ENCODE results near the gene EFTUD2.

DNA sequence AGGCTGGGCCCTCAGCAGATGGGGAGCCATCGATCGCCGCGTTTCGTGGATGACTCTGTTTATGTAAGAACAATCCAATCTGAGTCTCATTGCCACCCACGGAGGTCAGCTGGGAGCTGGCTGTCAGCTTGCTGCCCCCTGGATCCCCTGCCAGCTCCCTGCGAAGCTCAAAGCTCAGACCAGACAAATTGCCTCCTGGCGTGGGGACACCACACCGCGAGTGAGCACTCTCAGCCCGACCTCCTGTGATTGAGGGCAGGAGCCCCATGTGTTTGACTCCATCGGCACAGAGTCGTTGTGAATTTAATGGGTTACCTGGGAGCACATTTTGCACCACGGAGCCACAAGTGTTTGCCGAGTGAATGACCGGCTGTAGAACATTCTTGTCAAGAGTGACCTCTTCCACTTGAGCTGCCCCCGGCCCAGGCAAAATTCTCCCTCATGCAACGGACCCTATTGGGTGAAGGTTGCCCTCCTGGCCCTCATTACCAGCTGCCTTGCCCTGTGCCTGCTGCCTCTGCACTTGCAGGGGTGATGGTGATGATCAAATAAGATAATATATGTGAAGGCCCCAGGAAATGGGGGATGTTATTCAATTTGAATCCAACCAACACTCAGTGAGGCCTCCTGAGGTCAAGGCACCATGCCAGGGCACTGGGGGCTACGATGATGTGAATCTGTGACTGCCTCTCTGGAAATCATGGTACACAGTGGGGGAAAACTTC is 23.7 kb upstream of the EFTUD2 start:
- TF ChIP-seq, protein P1, sequence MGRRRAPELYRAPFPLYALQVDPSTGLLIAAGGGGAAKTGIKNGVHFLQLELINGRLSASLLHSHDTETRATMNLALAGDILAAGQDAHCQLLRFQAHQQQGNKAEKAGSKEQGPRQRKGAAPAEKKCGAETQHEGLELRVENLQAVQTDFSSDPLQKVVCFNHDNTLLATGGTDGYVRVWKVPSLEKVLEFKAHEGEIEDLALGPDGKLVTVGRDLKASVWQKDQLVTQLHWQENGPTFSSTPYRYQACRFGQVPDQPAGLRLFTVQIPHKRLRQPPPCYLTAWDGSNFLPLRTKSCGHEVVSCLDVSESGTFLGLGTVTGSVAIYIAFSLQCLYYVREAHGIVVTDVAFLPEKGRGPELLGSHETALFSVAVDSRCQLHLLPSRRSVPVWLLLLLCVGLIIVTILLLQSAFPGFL (CRISPR knock-in tag; IDR thresholded peaks at IDR 0.05; ENCODE audit: borderline replicate concordance), result no peak
- TF ChIP-seq ZNF121 (CRISPR knock-in tag; IDR thresholded peaks at IDR 0.05) (no peak), ZNF671 (CRISPR knock-in tag; IDR thresholded peaks at IDR 0.05) (no peak), JUN (CRISPR knock-in tag; IDR thresholded peaks at IDR 0.05) (no peak), NFYB (CRISPR knock-in tag; conservative IDR thresholded peaks at IDR 0.05; ENCODE audit: low read depth) (no peak)
- TF ChIP-seq, protein P2, sequence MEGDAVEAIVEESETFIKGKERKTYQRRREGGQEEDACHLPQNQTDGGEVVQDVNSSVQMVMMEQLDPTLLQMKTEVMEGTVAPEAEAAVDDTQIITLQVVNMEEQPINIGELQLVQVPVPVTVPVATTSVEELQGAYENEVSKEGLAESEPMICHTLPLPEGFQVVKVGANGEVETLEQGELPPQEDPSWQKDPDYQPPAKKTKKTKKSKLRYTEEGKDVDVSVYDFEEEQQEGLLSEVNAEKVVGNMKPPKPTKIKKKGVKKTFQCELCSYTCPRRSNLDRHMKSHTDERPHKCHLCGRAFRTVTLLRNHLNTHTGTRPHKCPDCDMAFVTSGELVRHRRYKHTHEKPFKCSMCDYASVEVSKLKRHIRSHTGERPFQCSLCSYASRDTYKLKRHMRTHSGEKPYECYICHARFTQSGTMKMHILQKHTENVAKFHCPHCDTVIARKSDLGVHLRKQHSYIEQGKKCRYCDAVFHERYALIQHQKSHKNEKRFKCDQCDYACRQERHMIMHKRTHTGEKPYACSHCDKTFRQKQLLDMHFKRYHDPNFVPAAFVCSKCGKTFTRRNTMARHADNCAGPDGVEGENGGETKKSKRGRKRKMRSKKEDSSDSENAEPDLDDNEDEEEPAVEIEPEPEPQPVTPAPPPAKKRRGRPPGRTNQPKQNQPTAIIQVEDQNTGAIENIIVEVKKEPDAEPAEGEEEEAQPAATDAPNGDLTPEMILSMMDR (IDR thresholded peaks at IDR 0.05), result no peak
- TF ChIP-seq, protein P3, sequence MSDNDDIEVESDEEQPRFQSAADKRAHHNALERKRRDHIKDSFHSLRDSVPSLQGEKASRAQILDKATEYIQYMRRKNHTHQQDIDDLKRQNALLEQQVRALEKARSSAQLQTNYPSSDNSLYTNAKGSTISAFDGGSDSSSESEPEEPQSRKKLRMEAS (CRISPR knock-in tag; IDR thresholded peaks at IDR 0.05), result no peak
- TF ChIP-seq, protein P4, sequence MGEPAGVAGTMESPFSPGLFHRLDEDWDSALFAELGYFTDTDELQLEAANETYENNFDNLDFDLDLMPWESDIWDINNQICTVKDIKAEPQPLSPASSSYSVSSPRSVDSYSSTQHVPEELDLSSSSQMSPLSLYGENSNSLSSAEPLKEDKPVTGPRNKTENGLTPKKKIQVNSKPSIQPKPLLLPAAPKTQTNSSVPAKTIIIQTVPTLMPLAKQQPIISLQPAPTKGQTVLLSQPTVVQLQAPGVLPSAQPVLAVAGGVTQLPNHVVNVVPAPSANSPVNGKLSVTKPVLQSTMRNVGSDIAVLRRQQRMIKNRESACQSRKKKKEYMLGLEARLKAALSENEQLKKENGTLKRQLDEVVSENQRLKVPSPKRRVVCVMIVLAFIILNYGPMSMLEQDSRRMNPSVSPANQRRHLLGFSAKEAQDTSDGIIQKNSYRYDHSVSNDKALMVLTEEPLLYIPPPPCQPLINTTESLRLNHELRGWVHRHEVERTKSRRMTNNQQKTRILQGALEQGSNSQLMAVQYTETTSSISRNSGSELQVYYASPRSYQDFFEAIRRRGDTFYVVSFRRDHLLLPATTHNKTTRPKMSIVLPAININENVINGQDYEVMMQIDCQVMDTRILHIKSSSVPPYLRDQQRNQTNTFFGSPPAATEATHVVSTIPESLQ (CRISPR knock-in tag; IDR thresholded peaks at IDR 0.05), result no peak
- TF ChIP-seq, protein P5, sequence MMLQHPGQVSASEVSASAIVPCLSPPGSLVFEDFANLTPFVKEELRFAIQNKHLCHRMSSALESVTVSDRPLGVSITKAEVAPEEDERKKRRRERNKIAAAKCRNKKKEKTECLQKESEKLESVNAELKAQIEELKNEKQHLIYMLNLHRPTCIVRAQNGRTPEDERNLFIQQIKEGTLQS (CRISPR knock-in tag; conservative IDR thresholded peaks at IDR 0.05), result no peak
- TF ChIP-seq, protein P6, sequence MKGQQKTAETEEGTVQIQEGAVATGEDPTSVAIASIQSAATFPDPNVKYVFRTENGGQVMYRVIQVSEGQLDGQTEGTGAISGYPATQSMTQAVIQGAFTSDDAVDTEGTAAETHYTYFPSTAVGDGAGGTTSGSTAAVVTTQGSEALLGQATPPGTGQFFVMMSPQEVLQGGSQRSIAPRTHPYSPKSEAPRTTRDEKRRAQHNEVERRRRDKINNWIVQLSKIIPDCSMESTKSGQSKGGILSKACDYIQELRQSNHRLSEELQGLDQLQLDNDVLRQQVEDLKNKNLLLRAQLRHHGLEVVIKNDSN (CRISPR knock-in tag; IDR thresholded peaks at IDR 0.05), result no peak
- TF ChIP-seq, protein P7, sequence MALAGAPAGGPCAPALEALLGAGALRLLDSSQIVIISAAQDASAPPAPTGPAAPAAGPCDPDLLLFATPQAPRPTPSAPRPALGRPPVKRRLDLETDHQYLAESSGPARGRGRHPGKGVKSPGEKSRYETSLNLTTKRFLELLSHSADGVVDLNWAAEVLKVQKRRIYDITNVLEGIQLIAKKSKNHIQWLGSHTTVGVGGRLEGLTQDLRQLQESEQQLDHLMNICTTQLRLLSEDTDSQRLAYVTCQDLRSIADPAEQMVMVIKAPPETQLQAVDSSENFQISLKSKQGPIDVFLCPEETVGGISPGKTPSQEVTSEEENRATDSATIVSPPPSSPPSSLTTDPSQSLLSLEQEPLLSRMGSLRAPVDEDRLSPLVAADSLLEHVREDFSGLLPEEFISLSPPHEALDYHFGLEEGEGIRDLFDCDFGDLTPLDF (CRISPR knock-in tag; IDR thresholded peaks at IDR 0.05), result no peak
- TF ChIP-seq, protein P8, sequence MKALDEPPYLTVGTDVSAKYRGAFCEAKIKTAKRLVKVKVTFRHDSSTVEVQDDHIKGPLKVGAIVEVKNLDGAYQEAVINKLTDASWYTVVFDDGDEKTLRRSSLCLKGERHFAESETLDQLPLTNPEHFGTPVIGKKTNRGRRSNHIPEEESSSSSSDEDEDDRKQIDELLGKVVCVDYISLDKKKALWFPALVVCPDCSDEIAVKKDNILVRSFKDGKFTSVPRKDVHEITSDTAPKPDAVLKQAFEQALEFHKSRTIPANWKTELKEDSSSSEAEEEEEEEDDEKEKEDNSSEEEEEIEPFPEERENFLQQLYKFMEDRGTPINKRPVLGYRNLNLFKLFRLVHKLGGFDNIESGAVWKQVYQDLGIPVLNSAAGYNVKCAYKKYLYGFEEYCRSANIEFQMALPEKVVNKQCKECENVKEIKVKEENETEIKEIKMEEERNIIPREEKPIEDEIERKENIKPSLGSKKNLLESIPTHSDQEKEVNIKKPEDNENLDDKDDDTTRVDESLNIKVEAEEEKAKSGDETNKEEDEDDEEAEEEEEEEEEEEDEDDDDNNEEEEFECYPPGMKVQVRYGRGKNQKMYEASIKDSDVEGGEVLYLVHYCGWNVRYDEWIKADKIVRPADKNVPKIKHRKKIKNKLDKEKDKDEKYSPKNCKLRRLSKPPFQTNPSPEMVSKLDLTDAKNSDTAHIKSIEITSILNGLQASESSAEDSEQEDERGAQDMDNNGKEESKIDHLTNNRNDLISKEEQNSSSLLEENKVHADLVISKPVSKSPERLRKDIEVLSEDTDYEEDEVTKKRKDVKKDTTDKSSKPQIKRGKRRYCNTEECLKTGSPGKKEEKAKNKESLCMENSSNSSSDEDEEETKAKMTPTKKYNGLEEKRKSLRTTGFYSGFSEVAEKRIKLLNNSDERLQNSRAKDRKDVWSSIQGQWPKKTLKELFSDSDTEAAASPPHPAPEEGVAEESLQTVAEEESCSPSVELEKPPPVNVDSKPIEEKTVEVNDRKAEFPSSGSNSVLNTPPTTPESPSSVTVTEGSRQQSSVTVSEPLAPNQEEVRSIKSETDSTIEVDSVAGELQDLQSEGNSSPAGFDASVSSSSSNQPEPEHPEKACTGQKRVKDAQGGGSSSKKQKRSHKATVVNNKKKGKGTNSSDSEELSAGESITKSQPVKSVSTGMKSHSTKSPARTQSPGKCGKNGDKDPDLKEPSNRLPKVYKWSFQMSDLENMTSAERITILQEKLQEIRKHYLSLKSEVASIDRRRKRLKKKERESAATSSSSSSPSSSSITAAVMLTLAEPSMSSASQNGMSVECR (CRISPR knock-in tag; IDR thresholded peaks at IDR 0.05; ENCODE audit: borderline replicate concordance), result no peak

All from WTC11 (cell line).